Kidney (tissue), 14 donors: ENCODE data around the gene CEP131. TPM values are rescaled to one million over a fixed set of nuclear protein-coding genes. Genes with fewer than 3 reads are reported as not detected.

Experiments used
- DNase-seq, 5 donors: peaks; one replicate each; pipeline ENCODE4 v3.0.0-alpha.2; 2013 to 2020
- FAIRE-seq: peaks from 2 replicates; lab custom pipeline; 2012; peaks lifted over from hg19 to GRCh38; lab: Jason Lieb, UNC
- H3K27ac ChIP-seq, 2 donors: one replicate each; pipeline ENCODE4 v1.7.0; 2013; ENCODE audit warnings: low read depth in 2 of 2, low read length in 2 of 2, inconsistent platforms in 1 of 2
- H3K27me3 ChIP-seq: one replicate; pipeline ENCODE4 v1.7.1; 2013; ENCODE audit warnings: low read length, inconsistent platforms; ENCODE audit not compliant: control insufficient read depth, insufficient read depth
- H3K36me3 ChIP-seq, 3 donors: one replicate each; pipeline versions ENCODE4 v1.7.0 to v1.7.1; 2013; ENCODE audit warnings: low read length in 3 of 3, control low read depth in 1 of 3, inconsistent platforms in 1 of 3; ENCODE audit not compliant: insufficient read depth in 3 of 3, control insufficient read depth in 2 of 3
- H3K4me1 ChIP-seq, 3 donors: one replicate each; pipeline versions ENCODE4 v1.7.0 to v1.7.1; 2013; ENCODE audit warnings: low read length in 3 of 3, inconsistent platforms in 1 of 3, low read depth in 1 of 3; ENCODE audit not compliant: control insufficient read depth in 2 of 3, insufficient read depth in 2 of 3
- H3K4me3 ChIP-seq, 3 donors: one replicate each; pipeline versions ENCODE4 v1.7.0 to v1.8.1; 2013; ENCODE audit warnings: low read length in 3 of 3, control low read depth in 1 of 3, inconsistent platforms in 1 of 3
- H3K9ac ChIP-seq, 3 donors: one replicate each; pipeline versions ENCODE4 v1.7.0 to v1.7.1; 2013; ENCODE audit warnings: low read length in 3 of 3, control low read depth in 1 of 3, inconsistent platforms in 1 of 3
- H3K9me3 ChIP-seq, 3 donors: one replicate each; pipeline versions ENCODE4 v1.7.0 to v1.7.1; 2013; ENCODE audit warnings: low read length in 3 of 3, control low read depth in 1 of 3, inconsistent platforms in 1 of 3; ENCODE audit not compliant: control insufficient read depth in 2 of 3, insufficient read depth in 1 of 3
- CTCF ChIP-seq: IDR thresholded peaks from 3 replicates; pipeline ENCODE4 v1.5.1; 2012; ENCODE audit warnings: mild to moderate bottlenecking, moderate library complexity, borderline replicate concordance; ENCODE audit not compliant: insufficient read depth; ENCODE audit errors: extremely low read depth
- intact Hi-C: fragments of 100-400 bp; cut with DNase I; formaldehyde crosslinking; loops from one replicate; pipeline ENCODE4 v1.11.1; 2022
- polyA plus RNA-seq: library from polyadenylated mRNA; stranded (reverse); fragments of 350-450 nt; fragmentation: Illumina TruSeq; extraction: RNeasy Lipid Tissue Mini Kit (QIAGEN cat#74804); gene quantifications from one replicate; pipeline ENCODE4 v1.2.3, GENCODE V29; 2014; ENCODE audit warnings: low read depth, low replicate concordance; ENCODE audit not compliant: insufficient read depth
- total RNA-seq: library from RNA; stranded (reverse); fragmentation: NEBNext Ultra II Directional; extraction: Animal tissue kit (Norgen Biotek cat#: 25700); gene quantifications from one replicate; pipeline ENCODE4 v1.2.1, GENCODE V29; 2021
- donor health status: control.
- donor health status: control.
- donor health status: control.
- donor health status: control.
- donor health status: control.
- donor health status: DM: yes; HTN: yes; CAD: no.
- donor health status: Normal renal cell carcinoma (clear cell type).

Gene CEP131
- total and polyA plus RNA-seq, 2 donors from 2014 or later, result 6.9 to 7.5 TPM

GRCh38 chr17:81263371-81264181 lies 40.8 kb upstream of the CEP131 start:
- intact Hi-C loops, result no loop called here
- TF ChIP-seq CTCF, result no peak
- DNase-seq, result no peak
- Histone ChIP-seq H3K9me3 (no peaks in the 10 kb centered on the region), H3K4me3 (no peak overlapping the region), H3K27me3 (no peaks in the 10 kb centered on the region), H3K27ac (no peak overlapping the region), H3K9ac (no peak overlapping the region), H3K4me1 (no peaks in the 10 kb centered on the region), H3K36me3 (peaks cover 0 to 41% (median 18%) of the 10 kb centered on the region in 3 donors)
- no peak for FAIRE-seq

GRCh38 chr17:81261582-81262336 lies 39.0 kb upstream of the CEP131 start:
- no peak for DNase-seq
- H3K9me3 ChIP-seq, result no peaks in the 10 kb centered on the region

GRCh38 chr17:81261096-81261495 lies 38.3 kb upstream of the CEP131 start:
- peaks cover 0 to 41% (median 15%) of the 10 kb centered on the region in 3 donors for H3K36me3 ChIP-seq
- H3K27ac ChIP-seq, result no peak overlapping the region
- H3K27me3 ChIP-seq, result no peaks in the 10 kb centered on the region
- DNase-seq (no peak), FAIRE-seq (no peak)
- no peak overlapping the region for H3K9ac ChIP-seq
- H3K4me1 ChIP-seq, result peaks cover 0 to 6% (median under 1%) of the 10 kb centered on the region in 3 donors
- no peak for TF ChIP-seq CTCF
- H3K9me3 ChIP-seq, result no peaks in the 10 kb centered on the region
- H3K4me3 ChIP-seq, result no peak overlapping the region
- intact Hi-C loops, result no loop called here

More at GRCh38 chr17:81261582-81262336, 39.0 kb upstream of the CEP131 start:
- intact Hi-C loops, result no loop called here
- Histone ChIP-seq H3K4me1 (no peaks in the 10 kb centered on the region), H3K4me3 (no peak overlapping the region), H3K36me3 (peaks cover 0 to 41% (median 15%) of the 10 kb centered on the region in 3 donors), H3K27ac (no peak overlapping the region), H3K9ac (no peak overlapping the region), H3K27me3 (no peaks in the 10 kb centered on the region)
- no peak for TF ChIP-seq CTCF
- FAIRE-seq, result no peak
